HG03521 (cell line): Measurements from ENCODE around the gene SHD.

Source experiments
- ATAC-seq: cut with Tn5 transposase; IDR thresholded peaks from one replicate; pipeline ENCODE4 v1.9.1; 2021; ENCODE audit warnings: mild to moderate bottlenecking, moderate library complexity; ENCODE audit not compliant: unreplicated experiment

The SHD gene

DNA sequence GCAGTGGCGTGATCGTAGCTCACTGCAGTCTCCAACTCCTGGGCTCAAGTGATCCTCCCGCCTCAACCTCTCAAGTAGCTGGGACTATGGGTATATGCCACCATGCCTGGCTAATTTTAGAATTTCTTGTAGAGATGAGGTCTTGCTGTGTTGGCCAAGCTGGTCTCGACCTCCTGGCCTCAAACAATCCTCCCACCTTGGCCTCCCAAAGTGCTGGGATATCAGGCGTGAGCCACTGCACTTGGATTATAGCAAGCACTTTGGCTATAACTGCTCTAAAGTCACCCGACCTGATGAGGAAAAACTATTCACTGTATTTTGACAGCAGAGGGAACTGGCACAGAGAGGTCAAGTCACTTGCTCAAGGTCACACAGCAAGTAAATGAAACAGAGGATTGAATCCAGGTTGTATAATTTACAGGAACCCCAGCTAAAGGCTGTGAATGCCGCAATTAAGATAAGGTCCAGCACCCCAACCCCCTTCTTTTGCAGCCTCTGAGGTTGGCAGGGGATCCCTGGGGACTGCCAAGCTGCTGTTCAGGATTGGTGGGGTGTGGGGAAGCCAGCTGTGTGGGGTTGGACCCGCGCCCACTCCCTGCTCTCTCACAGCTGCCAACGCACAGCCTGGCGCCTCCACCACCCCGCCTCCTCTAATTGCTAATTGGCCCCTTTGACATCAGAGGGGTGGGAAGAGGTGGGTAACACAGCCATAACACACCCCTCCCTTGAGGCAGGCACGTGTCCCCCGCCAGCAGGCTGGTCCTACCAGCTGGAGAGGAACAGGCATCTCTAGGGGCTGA is 17.1 kb downstream of the SHD start:
- ATAC-seq, result no peak

DNA sequence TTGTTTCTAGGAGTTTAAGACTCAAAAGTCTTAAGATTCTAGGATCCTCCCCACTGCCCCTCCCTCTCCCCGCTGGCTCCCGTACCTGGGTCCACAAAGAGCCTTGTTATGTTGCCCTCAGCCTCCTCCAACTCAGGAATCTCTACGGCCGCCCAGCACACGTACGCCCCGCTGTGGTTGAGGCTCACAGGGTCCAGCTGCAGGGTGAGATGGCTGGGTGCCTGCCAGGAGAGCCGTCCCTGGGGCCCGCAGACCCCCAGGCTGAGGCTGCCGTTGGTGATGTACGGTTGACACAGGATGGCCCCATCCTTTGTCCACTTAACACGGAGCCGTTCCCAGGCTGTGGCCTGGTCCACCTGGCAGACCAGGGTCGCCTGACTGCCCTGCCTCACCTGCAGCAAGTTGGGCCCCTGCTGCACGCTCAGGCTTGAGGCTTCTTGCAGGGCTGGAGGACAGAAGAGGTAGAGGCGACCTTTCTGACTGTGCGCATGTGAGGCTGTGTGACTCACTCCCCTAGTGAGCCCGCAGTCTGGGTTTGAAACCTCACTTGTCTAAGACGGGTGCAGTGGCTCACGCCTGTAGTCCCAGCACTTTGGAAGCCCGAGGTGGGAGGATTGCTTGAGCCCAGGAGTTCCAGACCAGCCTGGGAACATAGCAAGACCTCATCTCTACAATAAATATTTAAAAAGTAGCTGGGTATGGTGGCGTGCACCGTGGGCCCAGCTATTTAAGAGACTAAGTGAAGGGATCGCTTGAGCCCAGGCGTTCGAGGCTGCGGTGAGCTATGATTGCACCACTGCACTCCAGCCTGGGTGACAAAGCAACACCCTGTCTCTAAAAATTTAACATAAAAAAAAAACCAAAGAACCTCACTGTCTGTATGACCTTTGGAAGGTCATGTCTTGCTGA is 19.1 kb downstream of the SHD start:
- no peak for ATAC-seq

DNA sequence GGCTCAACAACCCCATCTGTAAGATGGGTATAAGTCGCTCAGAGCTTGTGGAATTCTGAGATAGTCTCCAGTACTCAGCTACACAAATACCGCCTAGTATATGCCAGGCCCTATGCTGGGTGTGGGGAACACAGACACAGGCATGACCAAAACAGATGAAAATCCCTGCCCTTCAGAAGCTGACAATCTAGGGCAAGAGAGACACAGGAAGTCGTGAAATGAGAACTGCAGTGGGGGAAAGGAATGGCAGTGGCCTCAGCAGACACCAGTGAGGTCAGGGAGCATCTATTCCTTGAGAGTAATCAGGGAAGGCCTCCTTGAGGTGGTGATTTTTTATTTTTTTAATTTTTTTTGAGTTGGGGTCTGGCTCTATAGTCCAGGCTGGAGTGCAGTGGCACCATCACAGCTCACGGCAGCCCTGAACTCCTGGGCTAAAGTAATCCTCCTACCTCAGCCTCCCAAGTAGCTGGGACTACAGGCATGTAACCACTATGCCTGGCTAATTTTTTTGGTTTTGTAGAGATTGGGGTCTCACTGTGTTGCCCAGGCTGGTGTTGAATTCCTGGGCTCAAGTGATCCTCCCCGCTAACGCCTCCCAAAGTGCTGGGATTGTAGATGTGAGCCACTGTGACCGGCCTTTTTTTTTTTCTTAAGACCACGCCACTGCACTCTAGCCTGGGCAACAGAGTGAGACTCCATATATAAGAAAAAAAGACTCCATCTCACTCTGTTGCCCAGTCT is 19.9 kb downstream of the SHD start:
- no peak for ATAC-seq

DNA sequence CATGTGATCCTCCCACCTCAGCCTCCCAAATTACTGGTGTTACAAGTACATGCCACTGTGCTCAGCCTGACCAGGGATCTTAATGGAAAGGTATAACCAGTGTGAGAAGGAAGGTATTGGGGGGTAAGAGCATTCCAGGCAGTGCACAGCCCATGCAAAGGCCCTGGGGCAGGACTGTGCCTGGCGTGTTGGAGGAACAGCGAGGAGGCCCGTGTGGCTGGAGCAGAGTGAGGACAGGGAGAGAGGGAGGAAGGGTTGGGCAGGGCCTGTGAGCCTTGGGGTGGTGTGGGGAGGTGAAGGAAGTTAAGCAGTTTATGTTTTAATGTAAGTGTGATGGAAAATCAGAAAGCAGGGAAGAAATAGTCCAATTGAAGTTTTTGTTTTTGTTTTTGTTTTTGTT is 21.5 kb downstream of the SHD start:
- ATAC-seq, result no peak

DNA sequence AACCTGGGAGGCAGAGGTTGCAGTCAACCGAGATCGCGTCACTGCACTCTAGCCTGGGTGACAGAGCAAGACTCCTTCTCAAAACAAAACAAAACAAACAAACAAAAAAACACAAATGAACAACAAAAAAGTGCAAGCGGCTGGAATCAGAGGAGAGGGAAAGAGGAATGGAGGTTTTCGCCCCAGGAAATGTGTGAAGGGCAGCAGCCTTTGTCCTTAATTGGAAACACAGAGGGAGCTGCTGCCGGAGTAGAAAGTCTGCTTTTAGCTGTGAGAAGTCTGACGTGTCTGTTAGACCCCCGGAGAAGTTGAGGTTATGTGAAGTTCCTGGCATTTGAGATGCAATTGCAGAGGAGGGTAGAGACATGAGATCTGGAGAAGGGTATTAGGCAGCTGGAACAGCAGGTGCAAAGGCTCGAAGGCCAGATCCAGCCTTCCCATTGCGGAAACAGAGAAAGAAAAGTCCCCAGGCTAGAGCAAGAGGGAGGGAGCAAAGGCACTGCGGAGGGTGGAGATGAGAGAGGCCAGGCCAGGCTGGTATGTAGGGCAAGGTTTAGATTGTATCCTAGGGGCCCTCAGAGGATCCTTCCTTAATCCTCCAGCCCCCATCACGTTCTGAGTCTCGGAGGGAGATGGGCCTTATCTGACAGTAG is 22.6 kb downstream of the SHD start:
- no peak for ATAC-seq

DNA sequence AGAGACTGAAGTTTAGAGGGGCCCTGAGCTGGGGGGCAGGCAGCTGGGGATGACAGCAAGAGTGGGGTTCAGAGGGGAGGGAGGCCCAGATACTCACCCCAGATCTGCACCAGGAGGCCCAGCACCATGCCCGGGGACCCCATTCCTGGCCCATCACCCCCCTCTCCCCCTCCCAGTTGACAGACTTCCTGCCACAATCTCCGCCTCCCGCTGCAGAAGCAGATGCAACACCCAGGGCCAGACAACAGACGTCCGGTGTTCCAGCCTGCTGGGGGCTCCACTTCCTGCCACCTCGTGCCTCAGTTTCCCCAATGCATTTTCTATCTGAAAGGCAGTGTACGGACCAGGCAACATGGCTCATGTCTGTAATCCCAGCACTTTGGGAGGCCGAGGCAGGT is 23.2 kb downstream of the SHD start, which contains the start of gene TMIGD2:
Gene TMIGD2 (minus strand): TSS at position 147 of the 398 bp plus-strand sequence. CDS start 4 bp downstream, at position 143.
- no peak for ATAC-seq

DNA sequence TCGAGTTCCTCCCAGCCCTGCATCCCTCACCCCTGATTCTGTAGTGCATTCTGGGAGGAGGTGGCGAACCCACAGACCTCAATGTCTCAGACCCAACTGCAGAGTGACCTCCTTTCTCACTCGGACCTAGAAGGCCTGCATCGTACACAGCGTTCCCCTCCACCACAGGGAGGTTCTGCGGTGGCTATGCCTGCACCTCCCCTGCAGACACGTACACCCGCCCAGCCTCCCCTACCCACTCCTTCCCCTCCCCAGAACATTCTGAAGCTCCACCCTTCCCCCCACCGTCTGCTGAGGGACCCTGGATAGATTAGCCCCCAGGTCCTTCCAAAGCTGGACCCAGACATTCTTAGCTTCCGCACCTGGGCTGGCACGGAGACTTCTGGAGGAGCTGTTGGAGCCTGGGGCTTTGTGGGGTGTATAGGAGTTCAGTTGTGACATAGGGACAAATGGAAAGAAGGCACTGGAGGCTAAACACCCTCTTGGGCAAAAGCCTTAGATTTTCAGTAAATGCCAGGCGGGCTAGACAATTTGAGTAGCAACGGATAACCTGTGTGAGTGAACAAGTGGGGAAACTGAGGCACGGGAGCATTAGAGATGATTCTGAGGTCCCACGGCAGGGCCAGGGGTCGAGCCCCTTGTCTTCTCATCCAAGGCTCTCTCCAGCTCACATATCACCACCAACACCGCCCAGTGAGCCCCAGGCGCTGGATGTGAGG is 24.9 kb downstream of the SHD start:
- no peak for ATAC-seq

DNA sequence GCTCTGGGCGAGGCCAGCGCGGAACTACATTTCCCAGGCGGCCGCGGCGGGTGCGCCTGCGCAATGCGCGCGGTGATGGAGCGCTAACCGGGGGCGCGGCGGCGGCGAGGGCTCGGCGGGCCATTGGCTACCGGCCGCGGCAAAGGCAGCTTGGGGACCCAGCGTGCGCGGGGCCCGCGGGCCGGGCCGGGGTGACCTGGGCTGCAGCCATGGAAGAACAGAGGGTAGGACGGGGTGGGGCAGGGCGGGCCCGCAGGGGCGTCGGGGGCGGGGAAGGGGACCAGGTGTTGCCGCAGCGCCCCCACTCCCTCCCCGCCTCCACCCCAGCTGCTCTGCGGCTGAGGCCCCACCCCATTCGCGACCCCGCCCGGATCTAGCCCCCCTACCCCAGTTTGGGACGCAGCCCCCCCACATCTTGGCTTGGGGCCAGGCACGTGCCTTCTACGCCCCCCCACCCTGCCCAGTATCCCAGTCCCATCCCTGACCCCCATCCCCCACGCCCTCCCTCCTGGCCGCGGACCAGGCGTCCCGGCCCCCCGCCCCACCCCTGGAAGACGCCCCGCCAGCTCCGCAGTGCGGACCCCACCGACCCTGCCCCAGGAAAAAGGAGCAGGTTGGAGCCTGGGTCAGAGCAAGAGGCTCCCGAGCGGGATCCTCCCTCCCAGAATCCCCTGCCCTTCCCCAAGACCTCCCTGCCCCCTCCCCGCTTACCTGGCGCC is 25.6 kb downstream of the SHD start, which contains the start of gene FSD1:
Gene FSD1 (plus strand): TSS at position 61 of the 719 bp plus-strand sequence. CDS start 149 bp downstream, at position 210.
- ATAC-seq, result no peak

DNA sequence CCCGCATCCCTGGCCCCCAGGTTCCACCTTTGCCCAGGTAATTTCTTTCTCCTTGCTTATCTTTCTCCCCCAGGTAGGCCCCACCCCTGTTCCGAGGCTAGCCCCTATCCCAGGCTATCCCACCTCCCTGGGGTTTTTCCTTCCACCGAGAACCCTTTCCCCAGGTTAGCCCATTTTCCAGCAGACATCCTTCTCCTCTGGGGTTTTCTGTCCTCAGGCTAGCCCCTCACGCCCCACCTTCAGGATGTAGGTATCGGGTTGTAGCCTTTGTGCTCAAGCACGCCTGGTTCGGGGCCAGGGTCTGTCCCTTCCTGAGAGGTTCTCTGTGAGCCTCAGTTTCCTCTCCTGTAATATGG is 26.2 kb downstream of the SHD start:
- no peak for ATAC-seq

DNA sequence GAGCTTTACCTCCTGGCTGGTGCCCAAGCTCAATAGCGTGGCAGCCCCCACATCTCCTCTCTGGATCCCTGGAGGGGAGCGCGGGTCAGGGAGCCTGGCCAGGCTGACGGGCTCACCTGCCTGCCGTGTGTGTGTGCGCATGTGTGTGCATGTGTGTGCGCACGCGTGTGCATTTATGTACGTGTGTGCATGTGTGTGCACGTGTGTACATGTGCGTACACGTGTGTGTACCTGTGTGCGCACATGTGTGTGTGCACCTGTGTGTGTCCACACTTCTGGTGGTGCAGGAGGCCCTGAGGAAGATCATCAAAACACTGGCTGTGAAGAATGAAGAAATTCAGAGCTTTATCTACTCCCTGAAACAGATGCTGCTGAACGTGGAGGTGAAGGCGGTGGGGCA is 26.6 kb downstream of the SHD start:
- no peak for ATAC-seq

DNA sequence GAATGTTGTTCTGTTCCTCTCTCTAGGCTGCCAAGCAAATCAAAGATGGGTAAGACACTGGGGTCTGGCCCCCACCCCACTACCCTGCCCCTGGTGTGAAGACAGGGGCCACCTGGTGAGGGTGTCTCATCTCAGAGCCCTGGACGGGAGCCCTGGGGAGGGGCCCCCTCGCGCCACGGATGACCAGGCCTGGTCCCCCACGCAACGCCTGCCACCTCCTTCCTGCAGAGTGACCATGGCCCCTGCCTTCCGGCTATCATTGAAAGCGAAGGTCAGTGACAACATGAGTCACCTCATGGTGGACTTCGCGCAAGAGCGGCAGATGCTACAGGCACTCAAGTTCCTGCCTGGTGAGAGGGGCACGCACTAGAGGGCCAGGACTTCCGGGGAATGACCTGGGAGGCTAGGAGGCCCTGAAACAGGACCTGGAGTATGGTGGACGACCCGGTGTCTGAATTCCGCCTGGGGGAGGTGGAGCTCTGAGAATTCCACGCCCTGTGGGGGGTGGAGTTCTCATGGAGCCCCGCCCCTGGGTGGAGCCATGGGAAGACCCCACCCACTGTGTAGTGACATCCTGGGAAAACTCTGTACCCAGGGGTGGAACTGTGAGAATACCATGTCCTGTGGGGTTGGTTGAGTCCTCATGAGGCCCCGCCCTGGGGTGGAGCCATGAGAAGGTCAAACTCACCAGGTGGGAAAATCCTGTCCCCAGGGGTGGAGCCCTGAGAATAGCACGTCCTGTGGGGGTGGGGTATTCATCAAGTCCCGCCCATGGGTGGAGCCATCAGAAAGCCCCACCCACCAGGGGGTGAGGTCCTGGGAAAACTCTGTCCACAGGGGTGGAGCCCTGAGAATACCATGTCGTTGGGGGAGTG is 31.4 kb downstream of the SHD start:
- ATAC-seq, result no peak

DNA sequence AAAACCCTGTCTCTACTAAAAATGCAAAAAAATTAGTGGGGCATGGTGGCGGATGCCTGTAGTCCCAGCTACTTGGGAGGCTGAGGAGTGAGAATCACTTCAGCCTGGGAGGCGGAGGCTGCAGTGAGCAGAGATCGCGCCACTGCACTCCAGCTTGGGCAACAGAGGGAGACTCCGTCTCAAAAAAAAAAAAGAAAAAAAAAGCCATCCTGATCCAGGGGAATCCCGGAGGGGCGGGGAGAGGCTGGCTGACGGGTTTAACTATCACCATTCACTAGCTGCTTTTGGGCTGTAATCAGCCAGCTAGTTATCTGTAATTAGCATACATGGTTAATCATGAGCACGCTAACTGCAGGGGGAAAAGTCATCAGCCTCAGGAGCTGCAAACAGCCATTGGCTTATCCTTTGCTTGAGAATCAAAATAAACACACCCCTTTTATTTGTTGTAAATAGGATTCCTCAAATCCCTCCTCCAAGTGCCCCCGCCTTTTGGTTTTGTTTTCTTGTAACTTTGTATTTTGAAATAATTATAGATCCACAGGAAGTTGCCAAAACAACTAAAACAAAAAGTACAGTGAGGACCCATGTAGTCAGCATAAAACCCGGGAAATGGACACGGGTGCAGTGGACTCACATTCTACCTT is 34.9 kb downstream of the SHD start:
- no peak for ATAC-seq

DNA sequence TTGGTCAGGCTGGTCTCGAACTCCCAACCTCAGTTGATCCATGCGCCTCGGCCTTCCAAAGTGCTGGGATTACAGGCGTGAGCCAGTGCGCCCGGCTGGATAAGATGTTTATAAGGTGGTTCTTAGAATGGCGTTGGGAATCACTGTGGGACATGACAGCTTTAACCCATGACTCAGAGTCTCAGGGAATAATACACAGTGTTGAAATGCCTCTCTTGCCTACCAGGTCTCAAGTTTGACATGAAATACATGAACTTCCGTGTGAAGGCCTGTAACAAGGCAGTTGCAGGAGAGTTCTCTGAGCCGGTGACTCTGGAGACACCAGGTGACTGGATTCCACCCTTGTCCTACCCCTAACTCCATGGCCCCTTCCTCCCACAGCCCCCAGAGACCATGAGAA is 37.9 kb downstream of the SHD start:
- ATAC-seq, result no peak

DNA sequence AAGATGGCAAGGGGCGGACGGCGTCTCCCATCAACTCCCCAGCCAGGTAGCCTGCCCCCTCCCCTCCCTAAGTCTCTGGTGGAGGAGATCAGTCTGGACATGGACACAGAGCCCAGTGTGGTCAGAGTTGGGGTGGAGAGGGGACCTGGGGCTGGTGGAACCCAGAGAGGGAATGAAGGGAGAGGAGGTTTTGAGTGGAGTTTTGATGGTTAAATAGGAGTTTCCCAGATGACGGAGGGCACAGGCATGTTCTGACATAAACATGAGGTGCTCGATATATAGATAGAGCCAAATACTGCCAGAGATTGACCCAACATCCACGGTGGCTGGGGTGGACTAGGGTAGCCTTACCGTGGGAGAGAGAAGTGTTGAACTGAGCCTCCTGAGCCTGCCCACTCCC is 39.4 kb downstream of the SHD start:
- no peak for ATAC-seq

DNA sequence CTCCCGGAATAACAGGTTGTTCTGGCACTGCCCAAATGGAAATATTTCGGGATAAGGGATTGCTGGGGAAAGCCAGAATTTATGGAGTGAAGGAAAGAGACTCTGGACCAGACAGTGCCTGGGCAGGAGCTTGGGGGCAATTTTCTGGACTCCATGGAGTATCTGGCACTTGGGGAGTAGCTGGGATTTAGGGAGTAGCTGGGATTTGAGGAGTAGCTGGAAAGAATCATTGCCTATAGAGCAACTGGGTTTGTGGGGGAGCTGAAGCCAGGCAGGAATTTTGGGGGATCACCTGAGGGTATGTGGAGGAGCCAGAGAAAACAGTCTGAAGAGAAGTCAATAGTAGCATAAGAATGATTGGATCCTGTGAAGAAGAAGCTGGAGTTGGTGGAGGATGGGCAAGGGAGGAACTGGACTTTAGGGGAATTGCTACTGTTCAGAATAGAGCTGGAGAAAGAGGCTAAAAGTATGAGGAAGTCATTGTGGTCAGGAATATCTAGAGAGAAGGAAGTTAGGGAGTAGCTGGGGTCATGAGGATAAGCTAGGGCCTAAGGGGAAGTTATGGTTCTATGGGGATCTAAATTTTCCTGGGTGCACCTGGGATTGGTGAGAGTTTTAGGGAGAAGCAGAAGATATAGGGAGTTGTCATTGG is 40.1 kb downstream of the SHD start:
- no peak for ATAC-seq

DNA sequence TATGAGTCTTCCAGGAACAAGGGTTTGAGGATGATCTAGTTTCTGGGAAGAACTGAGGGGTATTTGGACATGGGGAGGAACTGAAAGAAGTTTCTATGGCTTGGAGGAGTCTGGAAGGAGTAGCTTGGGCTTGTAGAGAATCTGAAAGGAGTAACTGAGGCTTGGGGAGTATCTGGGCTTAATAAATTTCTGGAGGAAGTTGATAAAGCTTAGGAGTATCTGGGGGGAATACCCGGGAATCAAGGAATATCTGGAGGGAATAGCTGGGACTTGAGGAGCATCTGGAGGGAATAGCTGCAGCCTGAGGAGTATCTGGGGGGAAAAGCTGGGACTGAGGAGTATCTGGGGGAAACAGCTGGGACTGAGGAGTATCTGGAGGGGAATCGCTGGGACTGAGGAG is 41.4 kb downstream of the SHD start:
- ATAC-seq, result no peak

DNA sequence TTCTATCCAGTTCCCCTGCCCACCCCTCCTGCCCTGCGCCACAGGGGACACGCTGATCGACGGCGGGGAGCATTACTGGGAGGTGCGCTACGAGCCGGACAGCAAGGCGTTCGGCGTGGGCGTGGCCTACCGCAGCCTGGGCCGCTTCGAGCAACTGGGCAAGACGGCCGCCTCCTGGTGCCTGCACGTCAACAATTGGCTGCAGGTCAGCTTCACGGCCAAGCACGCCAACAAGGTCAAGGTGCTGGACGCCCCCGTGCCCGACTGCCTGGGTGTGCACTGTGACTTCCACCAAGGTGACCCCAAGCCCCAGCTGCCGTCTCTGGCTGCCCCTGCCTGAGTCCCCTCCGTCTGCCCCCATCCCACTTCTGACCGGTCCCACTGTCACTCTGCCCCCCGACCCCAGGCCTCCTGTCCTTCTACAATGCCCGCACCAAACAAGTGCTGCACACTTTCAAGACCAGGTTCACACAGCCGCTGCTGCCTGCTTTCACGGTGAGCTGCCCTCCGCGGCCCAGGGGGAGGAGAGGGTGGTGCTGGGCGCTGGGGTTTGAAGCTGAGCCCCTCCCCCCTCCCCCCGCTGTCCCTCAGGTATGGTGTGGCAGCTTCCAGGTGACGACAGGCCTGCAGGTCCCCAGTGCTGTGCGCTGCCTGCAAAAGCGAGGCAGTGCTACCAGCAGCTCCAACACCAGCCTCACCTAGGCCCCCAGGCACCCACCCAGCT is 44.0 kb downstream of the SHD start:
- no peak for ATAC-seq
